ENCODE data around the gene LPO.

GRCh38 chr17:58239987-58240386 lies 1.6 kb downstream of the LPO start:
- no peak for TF ChIP-seq CTCF (IDR thresholded peaks at IDR 0.05)
- TF ChIP-seq SIN3A (IDR thresholded peaks at IDR 0.05; ENCODE audit: borderline replicate concordance, insufficient read depth, low read depth, low read length), result no peak
- no peak for TF ChIP-seq REST (IDR thresholded peaks at IDR 0.05; ENCODE audit: insufficient read depth in 1 of 2, low read depth in 2 of 2, low read length in 1 of 2)
- no peak for TF ChIP-seq TCF7L2 (IDR thresholded peaks at IDR 0.05; ENCODE audit: low read depth, low read length)
- no peak for TF ChIP-seq POLR2AphosphoS5 (IDR thresholded peaks at IDR 0.05; ENCODE audit: low read depth, low read length)

Measured in Panc1 (cell line).